Esophagus squamous epithelium (tissue), 5 donors: ENCODE measurements around the gene ELOVL6. TPM values are rescaled to one million over a fixed set of nuclear protein-coding genes. Genes with fewer than 3 reads are reported as not detected.

ENCODE experiments used
- DNase-seq: peaks from one replicate; lab custom pipeline; 2025; lab: John Stamatoyannopoulos, UW
- H3K27ac ChIP-seq, 4 donors: fragments of 200-600 bp; sonication (generic); one replicate each; pipeline ENCODE4 v1.5.1; 2016 to 2019; ENCODE audit warnings: mild to moderate bottlenecking in 1 of 4
- H3K27me3 ChIP-seq, 4 donors: fragments of 200-600 bp; sonication (generic); 1 replicate in 3 of 4; 2 replicates in 1 of 4; pipeline versions ENCODE4 v1.5.1 to v1.6.0; 2017 to 2021; ENCODE audit warnings: antibody characterized with exemption in 1 of 4
- H3K36me3 ChIP-seq, 3 donors: fragments of 200-600 bp; sonication (generic); one replicate each; pipeline ENCODE4 v1.5.1; 2016 to 2019
- H3K4me1 ChIP-seq, 3 donors: fragments of 200-600 bp; sonication (generic); one replicate each; pipeline ENCODE4 v1.5.1; 2017 to 2019
- H3K4me3 ChIP-seq, 4 donors: fragments of 200-600 bp; sonication (generic); 1 replicate in 3 of 4; 2 replicates in 1 of 4; pipeline ENCODE4 v1.5.1; 2016 to 2019; ENCODE audit warnings: mild to moderate bottlenecking in 2 of 4, moderate library complexity in 1 of 4
- H3K9me3 ChIP-seq, 3 donors: fragments of 200-600 bp; sonication (generic); one replicate each; pipeline ENCODE4 v1.5.1; 2016 to 2019
- CTCF ChIP-seq, 6 experiments: fragments of 450-650 bp in 4 of 6; fragments of 200-600 bp in 2 of 6; sonication (generic) in 2 of 6; IDR thresholded peaks; one replicate each; pipeline ENCODE4 v1.5.1; 2016 to 2019; ENCODE audit warnings: antibody characterized with exemption in 6 of 6, mild to moderate bottlenecking in 4 of 6, moderate library complexity in 4 of 6
- POLR2A ChIP-seq, 4 donors: fragments of 450-650 bp; IDR thresholded peaks; one replicate each; pipeline ENCODE4 v1.6.1; 2017; ENCODE audit warnings: antibody characterized with exemption in 4 of 4, mild to moderate bottlenecking in 4 of 4, moderate library complexity in 3 of 4
- WGBS, 2 donors: methylation state at CpG; one replicate each; pipeline ENCODE4 v1.1.5; 2018; 5-methylcytosine and 5-hydroxymethylcytosine counted together
- intact Hi-C: fragments of 100-400 bp; cut with DNase I; formaldehyde crosslinking; loops from one replicate; pipeline ENCODE4 v1.15.0; 2022
- total RNA-seq, 4 donors: library from RNA; depleted of rRNA; stranded (reverse); fragments of >200 nt; gene quantifications; one replicate each; pipeline ENCODE4 v1.1.0, GENCODE V29; 2016
- donor health status: DM: yes; HTN: yes; CAD: no.

ELOVL6 gene
- total RNA-seq, 4 donors from 2014 or later: 13.0 to 39.5 (median 19.4) TPM

- no peak for DNase-seq
- Histone ChIP-seq H3K9me3 (no peaks in the 10 kb centered on the region), H3K4me1 (peaks cover 0 to 22% (median 4%) of the 10 kb centered on the region in 3 donors), H3K27ac (no peak overlapping the region), H3K27me3 (no peaks in the 10 kb centered on the region), H3K36me3 (peaks cover 0 to 16% (median 0%) of the 10 kb centered on the region in 3 donors), H3K4me3 (no peak overlapping the region)
- no peak for TF ChIP-seq CTCF (IDR thresholded peaks at IDR 0.05)
- no peak for TF ChIP-seq POLR2A (IDR thresholded peaks at IDR 0.05)
- WGBS, 2 donors: 67 to 82% methylated on average over 2 of the region's 2 CpGs
- intact Hi-C loops: no loop called here
Observed at GRCh38 chr4:110104661-110105060, 93.8 kb downstream of the ELOVL6 start.

DNA sequence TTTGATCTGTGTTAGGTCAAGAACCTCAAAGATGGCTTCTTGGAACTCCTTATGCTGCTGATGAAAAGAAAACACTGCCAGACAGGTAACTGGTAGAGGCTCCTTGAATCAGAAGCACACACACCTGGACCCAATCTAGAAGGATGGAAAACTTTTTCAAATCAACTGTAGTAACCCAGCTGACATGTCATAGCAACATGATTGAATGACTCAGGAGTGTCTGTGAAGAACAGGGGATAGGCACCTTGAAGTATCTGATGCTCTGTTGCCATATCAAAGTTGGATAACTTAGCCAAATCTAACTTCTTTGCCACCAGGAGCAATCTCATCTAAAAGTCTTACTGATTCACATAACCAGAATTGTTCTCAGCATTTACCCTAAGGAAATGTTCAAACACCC, 98.8 kb downstream of the ELOVL6 start:
- DNase-seq: no peak

DNA sequence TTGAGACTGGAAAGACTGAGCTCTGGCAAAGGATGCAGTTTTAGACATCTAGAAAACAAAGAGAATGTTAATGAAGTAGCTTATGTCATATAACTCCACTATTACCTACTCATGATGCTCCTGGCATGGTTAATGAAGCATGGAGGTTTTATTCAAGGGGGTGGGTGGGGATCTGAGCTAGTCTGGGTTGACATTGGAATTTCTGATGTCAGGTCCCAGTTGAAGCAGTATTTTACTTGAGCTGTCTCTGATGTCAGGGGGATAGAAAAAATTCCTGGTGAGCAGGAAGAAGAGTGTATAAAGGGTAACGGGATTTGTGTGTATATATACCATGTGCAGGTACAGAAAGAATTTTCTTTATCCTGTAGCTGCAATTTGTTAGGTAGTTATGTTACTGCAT, 102.0 kb downstream of the ELOVL6 start:
- TF ChIP-seq POLR2A (IDR thresholded peaks at IDR 0.05) (no peak), CTCF (IDR thresholded peaks at IDR 0.05) (no peak)
- no peak overlapping the region for H3K4me3 ChIP-seq
- H3K27me3 ChIP-seq: no peaks in the 10 kb centered on the region
- no peaks in the 10 kb centered on the region for H3K9me3 ChIP-seq
- no peak overlapping the region for H3K27ac ChIP-seq
- no peaks in the 10 kb centered on the region for H3K36me3 ChIP-seq
- WGBS, 2 donors: 89 to 100% methylated on average over 1 of the region's 1 CpG
- intact Hi-C loops: no loop called here
- peaks cover 0 to 5% (median 0%) of the 10 kb centered on the region in 3 donors for H3K4me1 ChIP-seq
- DNase-seq: no peak

More for the DNA sequence above, 98.8 kb downstream of the ELOVL6 start:
- Histone ChIP-seq H3K27ac (no peak overlapping the region), H3K36me3 (peaks cover 0 to 9% (median 0%) of the 10 kb centered on the region in 3 donors), H3K9me3 (no peaks in the 10 kb centered on the region), H3K4me3 (no peak overlapping the region), H3K27me3 (no peaks in the 10 kb centered on the region), H3K4me1 (no peaks in the 10 kb centered on the region)
- TF ChIP-seq POLR2A (IDR thresholded peaks at IDR 0.05): no peak
- no peak for TF ChIP-seq CTCF (IDR thresholded peaks at IDR 0.05)
- intact Hi-C loops: no loop called here

DNA sequence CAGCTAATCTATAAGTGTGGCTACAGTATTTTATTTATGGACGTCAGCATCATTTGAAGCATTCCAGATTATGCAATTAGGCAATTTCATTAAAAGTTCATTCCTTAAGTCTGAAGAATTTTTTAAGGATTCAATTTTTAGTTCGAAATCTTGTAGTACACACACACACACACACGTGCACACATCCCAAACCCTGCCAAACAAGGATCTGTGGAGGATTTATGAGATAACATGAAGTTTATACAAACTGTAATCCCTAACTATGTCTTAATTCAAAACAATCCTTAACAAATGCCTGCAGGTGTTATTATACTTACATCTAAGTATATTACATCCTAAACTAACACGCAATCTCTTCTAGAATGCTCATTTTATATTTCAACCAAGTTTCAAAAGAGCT, 105.8 kb downstream of the ELOVL6 start:
- Histone ChIP-seq H3K4me3 (no peak overlapping the region), H3K36me3 (no peaks in the 10 kb centered on the region), H3K27me3 (no peaks in the 10 kb centered on the region), H3K27ac (no peak overlapping the region), H3K4me1 (peaks cover 0 to 15% (median 0%) of the 10 kb centered on the region in 3 donors), H3K9me3 (no peaks in the 10 kb centered on the region)
- no peak for DNase-seq
- WGBS, 2 donors: 61 to 69% methylated on average over 4 of the region's 4 CpGs
- TF ChIP-seq POLR2A (IDR thresholded peaks at IDR 0.05) (no peak), CTCF (IDR thresholded peaks at IDR 0.05) (no peak)
- intact Hi-C loops: no loop called here

GRCh38 chr4:110091434-110092140, 106.8 kb downstream of the ELOVL6 start:
- no peaks in the 10 kb centered on the region for H3K36me3 ChIP-seq
- no peak for TF ChIP-seq CTCF (IDR thresholded peaks at IDR 0.05)
- TF ChIP-seq POLR2A (IDR thresholded peaks at IDR 0.05): no peak
- WGBS, 2 donors: 36 to 47% methylated on average over 6 of the region's 6 CpGs
- no peaks in the 10 kb centered on the region for H3K27me3 ChIP-seq
- H3K9me3 ChIP-seq: no peaks in the 10 kb centered on the region
- H3K27ac ChIP-seq: no peak overlapping the region
- H3K4me3 ChIP-seq: no peak overlapping the region
- H3K4me1 ChIP-seq: peaks cover 0 to 23% (median 0%) of the 10 kb centered on the region in 3 donors
- no peak for DNase-seq
- intact Hi-C loops: no loop called here
